GM12873 (cell line): Measurements from ENCODE around the gene HTR4.

ENCODE experiments used
- TF ChIP-seq, protein P1 (sequence below): IDR thresholded peaks from 2 replicates; pipeline ENCODE4 v1.5.1; 2012; ENCODE audit warnings: low read depth, mild to moderate bottlenecking, moderate library complexity, low read length, control low read depth; ENCODE audit not compliant: insufficient read depth; ENCODE audit errors: missing control alignments

HTR4 gene

DNA sequence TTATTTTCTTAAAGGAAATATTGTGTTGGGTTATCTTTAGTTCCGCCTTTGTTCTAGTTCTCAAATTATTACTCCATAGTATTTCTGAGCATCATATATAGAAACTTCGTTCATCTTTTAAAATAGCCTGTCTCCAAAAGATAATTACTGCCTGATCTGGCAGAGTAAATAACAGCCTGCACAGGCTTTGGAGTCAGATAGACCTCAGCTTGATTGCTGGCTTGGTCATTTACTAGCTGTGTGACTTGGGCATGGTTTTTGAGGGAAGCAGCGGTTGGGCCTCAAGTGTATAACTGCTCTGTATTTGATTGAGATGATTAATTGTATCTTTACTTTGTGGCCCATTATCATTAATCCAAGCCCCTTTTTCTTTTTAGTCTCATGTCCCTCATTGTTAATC, 220.5 kb downstream of the HTR4 start:
- TF ChIP-seq, protein P1, sequence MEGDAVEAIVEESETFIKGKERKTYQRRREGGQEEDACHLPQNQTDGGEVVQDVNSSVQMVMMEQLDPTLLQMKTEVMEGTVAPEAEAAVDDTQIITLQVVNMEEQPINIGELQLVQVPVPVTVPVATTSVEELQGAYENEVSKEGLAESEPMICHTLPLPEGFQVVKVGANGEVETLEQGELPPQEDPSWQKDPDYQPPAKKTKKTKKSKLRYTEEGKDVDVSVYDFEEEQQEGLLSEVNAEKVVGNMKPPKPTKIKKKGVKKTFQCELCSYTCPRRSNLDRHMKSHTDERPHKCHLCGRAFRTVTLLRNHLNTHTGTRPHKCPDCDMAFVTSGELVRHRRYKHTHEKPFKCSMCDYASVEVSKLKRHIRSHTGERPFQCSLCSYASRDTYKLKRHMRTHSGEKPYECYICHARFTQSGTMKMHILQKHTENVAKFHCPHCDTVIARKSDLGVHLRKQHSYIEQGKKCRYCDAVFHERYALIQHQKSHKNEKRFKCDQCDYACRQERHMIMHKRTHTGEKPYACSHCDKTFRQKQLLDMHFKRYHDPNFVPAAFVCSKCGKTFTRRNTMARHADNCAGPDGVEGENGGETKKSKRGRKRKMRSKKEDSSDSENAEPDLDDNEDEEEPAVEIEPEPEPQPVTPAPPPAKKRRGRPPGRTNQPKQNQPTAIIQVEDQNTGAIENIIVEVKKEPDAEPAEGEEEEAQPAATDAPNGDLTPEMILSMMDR: no peak
